ENCODE data around the gene ANAPC2.

The ANAPC2 gene

DNA sequence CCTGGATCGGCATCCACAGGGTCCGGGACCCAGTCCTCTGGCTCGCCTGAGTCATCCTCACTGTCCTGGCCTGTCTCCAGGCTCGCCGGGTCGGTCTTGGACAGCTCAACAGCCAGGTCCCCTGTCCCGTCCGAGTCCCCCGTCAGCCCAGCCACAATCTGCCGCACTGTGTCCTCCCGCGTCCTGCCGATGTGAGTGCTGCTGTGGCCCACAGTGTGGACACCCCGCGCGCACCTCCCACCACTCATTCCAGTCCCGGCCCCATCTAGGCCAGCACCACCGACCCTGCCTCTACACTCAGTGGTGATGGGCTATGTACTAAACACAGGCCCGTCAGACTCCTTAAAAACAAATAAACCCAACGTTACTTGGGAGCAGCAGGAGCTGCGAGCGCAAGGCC is 6.7 kb downstream of the ANAPC2 start:
- no peak for ATAC-seq (ENCODE audit: insufficient read depth, low read depth)
- TF ChIP-seq CTCF (IDR thresholded peaks at IDR 0.05; ENCODE audit: borderline replicate concordance, extremely low read depth, low read length, poor library complexity, severe bottlenecking) (no peak), EZH2 (IDR thresholded peaks at IDR 0.05; ENCODE audit: borderline replicate concordance, low read depth, low read length, severe bottlenecking) (no peak)

GRCh38 chr9:137180491-137180890 is 7.9 kb downstream of the ANAPC2 start:
- DNase-seq (no peak), ATAC-seq (ENCODE audit: insufficient read depth, low read depth) (no peak)
- Histone ChIP-seq H3K4me1 (ENCODE audit: insufficient read depth, low read length) (no peaks in the 10 kb centered on the region), H3K9ac (ENCODE audit: low read depth, low read length) (no peak overlapping the region), H3K36me3 (ENCODE audit: insufficient read depth, low read length) (peaks cover 49% of the 10 kb centered on the region), H3K4me2 (ENCODE audit: insufficient read depth, low read length) (no peak overlapping the region), H3K27ac (ENCODE audit: low read length) (no peak overlapping the region), H3K79me2 (ENCODE audit: insufficient read depth, low read length) (peaks cover 2% of the 10 kb centered on the region; the same call in 1 of the 2 replicates), H3K4me3 (ENCODE audit: low read depth in 1 of 2, low read length in 2 of 2) (no peak overlapping the region), H4K20me1 (ENCODE audit: insufficient read depth, low read length) (peaks cover 19% of the 10 kb centered on the region), H3K27me3 (ENCODE audit: insufficient read depth, low read length, poor library complexity) (no peaks in the 10 kb centered on the region), H2AFZ (ENCODE audit: low read depth, low read length) (no peak overlapping the region), H3K9me3 (ENCODE audit: insufficient read depth, low read length, severe bottlenecking) (no peaks in the 10 kb centered on the region)
- TF ChIP-seq EZH2 (IDR thresholded peaks at IDR 0.05; ENCODE audit: borderline replicate concordance, low read depth, low read length, severe bottlenecking), result no peak

More for the DNA sequence above, 6.7 kb downstream of the ANAPC2 start:
- no peak for DNase-seq
- Histone ChIP-seq H3K9me3 (ENCODE audit: insufficient read depth, low read length, severe bottlenecking) (no peaks in the 10 kb centered on the region), H3K4me3 (ENCODE audit: low read depth in 1 of 2, low read length in 2 of 2) (no peak overlapping the region), H3K27ac (ENCODE audit: low read length) (no peak overlapping the region), H3K36me3 (ENCODE audit: insufficient read depth, low read length) (peaks cover 60% of the 10 kb centered on the region), H4K20me1 (ENCODE audit: insufficient read depth, low read length) (peaks cover 16% of the 10 kb centered on the region), H3K27me3 (ENCODE audit: insufficient read depth, low read length, poor library complexity) (no peaks in the 10 kb centered on the region), H2AFZ (ENCODE audit: low read depth, low read length) (no peak overlapping the region), H3K4me1 (ENCODE audit: insufficient read depth, low read length) (peaks cover 12% of the 10 kb centered on the region), H3K9ac (ENCODE audit: low read depth, low read length) (no peak overlapping the region), H3K4me2 (ENCODE audit: insufficient read depth, low read length) (no peak overlapping the region), H3K79me2 (ENCODE audit: insufficient read depth, low read length) (peaks cover 13% of the 10 kb centered on the region)

GRCh38 chr9:137179761-137180160 is 8.6 kb downstream of the ANAPC2 start:
- Histone ChIP-seq H3K9ac (ENCODE audit: low read depth, low read length) (no peak overlapping the region), H4K20me1 (ENCODE audit: insufficient read depth, low read length) (peaks cover 26% of the 10 kb centered on the region), H3K4me3 (ENCODE audit: low read depth in 1 of 2, low read length in 2 of 2) (no peak overlapping the region), H3K27me3 (ENCODE audit: insufficient read depth, low read length, poor library complexity) (no peaks in the 10 kb centered on the region), H3K4me1 (ENCODE audit: insufficient read depth, low read length) (no peaks in the 10 kb centered on the region), H3K4me2 (ENCODE audit: insufficient read depth, low read length) (no peak overlapping the region), H3K36me3 (ENCODE audit: insufficient read depth, low read length) (peaks cover 43% of the 10 kb centered on the region), H3K79me2 (ENCODE audit: insufficient read depth, low read length) (no peaks in the 10 kb centered on the region), H3K9me3 (ENCODE audit: insufficient read depth, low read length, severe bottlenecking) (no peaks in the 10 kb centered on the region), H3K27ac (ENCODE audit: low read length) (no peak overlapping the region), H2AFZ (ENCODE audit: low read depth, low read length) (no peak overlapping the region)
- DNase-seq, result no peak
- TF ChIP-seq CTCF (IDR thresholded peaks at IDR 0.05; ENCODE audit: borderline replicate concordance, extremely low read depth, low read length, poor library complexity, severe bottlenecking), result no peak
- TF ChIP-seq EZH2 (IDR thresholded peaks at IDR 0.05; ENCODE audit: borderline replicate concordance, low read depth, low read length, severe bottlenecking), result no peak
- ATAC-seq (ENCODE audit: insufficient read depth, low read depth), result no peak

DNA sequence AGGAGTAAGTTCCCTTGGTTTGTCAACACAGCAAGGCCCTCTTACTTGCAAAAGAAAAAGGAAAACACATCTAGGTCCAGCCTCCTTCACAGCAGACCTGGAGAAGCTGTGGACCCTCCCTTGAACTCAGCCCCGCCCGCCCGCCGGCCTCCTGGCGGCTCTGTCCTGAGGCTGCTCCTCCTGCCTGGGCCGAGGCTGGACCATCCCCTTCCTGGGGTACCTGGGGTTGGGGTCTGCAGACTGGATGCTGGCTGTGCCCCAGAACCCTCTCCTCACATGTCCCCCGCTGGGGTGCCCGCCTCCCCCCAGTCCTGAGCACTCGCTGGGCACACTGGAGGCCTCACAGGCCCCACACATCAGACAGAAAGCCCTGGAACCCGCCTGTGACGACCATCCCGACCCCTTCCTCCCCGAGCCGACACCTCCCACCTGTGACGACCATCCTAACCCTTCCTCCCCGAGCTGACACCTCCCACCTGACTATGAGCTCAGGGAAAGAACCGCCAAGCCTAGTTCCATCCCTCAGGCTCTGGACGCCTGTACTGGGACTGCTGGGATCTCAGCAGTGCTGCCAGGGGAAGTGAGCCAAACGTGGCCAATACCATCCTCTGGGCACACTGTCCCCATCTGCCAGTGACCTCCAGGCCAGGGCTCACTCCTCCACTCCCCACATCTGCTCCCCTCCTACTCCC is 9.3 kb downstream of the ANAPC2 start:
- Histone ChIP-seq H3K36me3 (ENCODE audit: insufficient read depth, low read length) (peaks cover 37% of the 10 kb centered on the region), H3K4me2 (ENCODE audit: insufficient read depth, low read length) (no peak overlapping the region), H3K4me1 (ENCODE audit: insufficient read depth, low read length) (no peaks in the 10 kb centered on the region), H2AFZ (ENCODE audit: low read depth, low read length) (no peak overlapping the region), H3K79me2 (ENCODE audit: insufficient read depth, low read length) (no peaks in the 10 kb centered on the region), H3K27me3 (ENCODE audit: insufficient read depth, low read length, poor library complexity) (no peaks in the 10 kb centered on the region), H4K20me1 (ENCODE audit: insufficient read depth, low read length) (peaks cover 30% of the 10 kb centered on the region), H3K27ac (ENCODE audit: low read length) (no peak overlapping the region), H3K4me3 (ENCODE audit: low read depth in 1 of 2, low read length in 2 of 2) (no peak overlapping the region), H3K9ac (ENCODE audit: low read depth, low read length) (no peak overlapping the region), H3K9me3 (ENCODE audit: insufficient read depth, low read length, severe bottlenecking) (no peaks in the 10 kb centered on the region)
- TF ChIP-seq EZH2 (IDR thresholded peaks at IDR 0.05; ENCODE audit: borderline replicate concordance, low read depth, low read length, severe bottlenecking) (no peak), CTCF (IDR thresholded peaks at IDR 0.05; ENCODE audit: borderline replicate concordance, extremely low read depth, low read length, poor library complexity, severe bottlenecking) (no peak)
- no peak for DNase-seq
- ATAC-seq (ENCODE audit: insufficient read depth, low read depth), result no peak

Measured in DND-41 (cell line).